Neural cell (in vitro differentiated cells): ENCODE data around the gene FGF5. TPM values are rescaled to one million over a fixed set of nuclear protein-coding genes. Genes with fewer than 3 reads are reported as not detected.

Experiments
- H2AFZ ChIP-seq: fragments of 200-600, 300-800 bp; sonication (generic), shearing (Covaris generic); 2 replicates; pipeline ENCODE4 v1.6.0; 2014; ENCODE audit warnings: low read depth, mild to moderate bottlenecking, antibody characterized with exemption, low read length, moderate library complexity
- H3F3A ChIP-seq: fragments of 200-600 bp; shearing (Covaris generic); 2 replicates; pipeline ENCODE4 v1.6.1; 2016; ENCODE audit warnings: mild to moderate bottlenecking, moderate library complexity, mixed read lengths, antibody characterized with exemption, low read length; ENCODE audit not compliant: insufficient read depth, poor library complexity, severe bottlenecking
- H3K27ac ChIP-seq: fragments of 200-600, 300-800 bp; sonication (generic), shearing (Covaris generic); 2 replicates; pipeline ENCODE4 v1.5.1; 2014; ENCODE audit warnings: mild to moderate bottlenecking, low read length, moderate library complexity
- H3K27me3 ChIP-seq: fragments of 300-800, 200-600 bp; sonication (generic), shearing (Covaris generic); 2 replicates; pipeline ENCODE4 v1.6.0; 2014; ENCODE audit warnings: mild to moderate bottlenecking, low read depth, low read length, moderate library complexity; ENCODE audit not compliant: insufficient read depth
- H3K36me3 ChIP-seq: fragments of 300-800, 200-600 bp; sonication (generic), shearing (Covaris generic); 2 replicates; pipeline ENCODE4 v1.5.1; 2014; ENCODE audit warnings: mild to moderate bottlenecking, antibody characterized with exemption, low read length, moderate library complexity; ENCODE audit not compliant: insufficient read depth
- H3K4me2 ChIP-seq: fragments of 300-800, 200-600 bp; sonication (generic), shearing (Covaris generic); 2 replicates; pipeline ENCODE4 v1.6.0; 2014; ENCODE audit warnings: mild to moderate bottlenecking, low read length
- H3K4me3 ChIP-seq: fragments of 300-800, 200-600 bp; sonication (generic), shearing (Covaris generic); 2 replicates; pipeline ENCODE4 v1.5.1; 2014; ENCODE audit warnings: mild to moderate bottlenecking, low read length, moderate library complexity
- H3K79me2 ChIP-seq: fragments of 200-600 bp; shearing (Covaris generic); replicated peaks from 2 replicates; pipeline ENCODE4 v1.6.0; 2014; ENCODE audit warnings: mild to moderate bottlenecking, low read length, moderate library complexity; ENCODE audit not compliant: insufficient read depth
- H3K9ac ChIP-seq: fragments of 300-800, 200-600 bp; sonication (generic), shearing (Covaris generic); 2 replicates; pipeline ENCODE4 v1.6.1; 2016; ENCODE audit warnings: mild to moderate bottlenecking, low read length, mixed read lengths
- H3K9me2 ChIP-seq: fragments of 200-600 bp; shearing (Covaris generic); 2 replicates; pipeline ENCODE4 v1.6.1; 2016; ENCODE audit warnings: mild to moderate bottlenecking, low read length, mixed read lengths; ENCODE audit not compliant: insufficient read depth
- H3K9me3 ChIP-seq: fragments of 200-600, 300-800 bp; sonication (generic), shearing (Covaris generic); 2 replicates; pipeline ENCODE4 v1.6.1; 2016; ENCODE audit warnings: mild to moderate bottlenecking, mixed run types, low read length, moderate library complexity, mixed read lengths
- H4K20me1 ChIP-seq: fragments of 200-600 bp; shearing (Covaris generic); 2 replicates; pipeline ENCODE4 v1.6.1; 2016; ENCODE audit warnings: mild to moderate bottlenecking, mixed run types; ENCODE audit not compliant: insufficient read depth
- EP300 ChIP-seq: fragments of 450-650 bp; conservative IDR thresholded peaks from 2 replicates; pipeline ENCODE4 v1.6.1; 2014; ENCODE audit warnings: antibody characterized with exemption, mild to moderate bottlenecking, moderate library complexity; ENCODE audit not compliant: poor library complexity, severe bottlenecking
- EZH2 ChIP-seq: fragments of 200-600, 300-800 bp; shearing (Covaris generic), sonication (generic); IDR thresholded peaks from 2 replicates; pipeline ENCODE4 v1.6.1; 2014; ENCODE audit warnings: antibody characterized with exemption, low read length, borderline replicate concordance, mild to moderate bottlenecking; ENCODE audit not compliant: insufficient read depth, poor library complexity, severe bottlenecking
- MXI1 ChIP-seq: fragments of 450-650 bp; conservative IDR thresholded peaks from 2 replicates; pipeline ENCODE4 v1.6.1; 2014; ENCODE audit warnings: antibody characterized with exemption, mild to moderate bottlenecking; ENCODE audit not compliant: poor library complexity, severe bottlenecking
- POLR2AphosphoS5 ChIP-seq: IDR thresholded peaks from 2 replicates; pipeline ENCODE4 v1.6.1; 2012
- RAD21 ChIP-seq: fragments of 450-650 bp; conservative IDR thresholded peaks from 2 replicates; pipeline ENCODE4 v1.6.1; 2014; ENCODE audit warnings: antibody characterized with exemption, mild to moderate bottlenecking, moderate library complexity
- SMC3 ChIP-seq: fragments of 450-650 bp; conservative IDR thresholded peaks from 2 replicates; pipeline ENCODE4 v1.6.1; 2014; ENCODE audit warnings: antibody characterized with exemption, mild to moderate bottlenecking, moderate library complexity; ENCODE audit not compliant: poor library complexity
- TAF1 ChIP-seq: IDR thresholded peaks from 2 replicates; pipeline ENCODE4 v1.6.1; 2012; ENCODE audit warnings: low read depth
- polyA plus RNA-seq: library from polyadenylated mRNA; depleted of rRNA; stranded (reverse); fragments of >200 nt; gene quantifications from 2 replicates; pipeline ENCODE4 v1.2.3, GENCODE V29; 2014
- TF ChIP-seq, protein P1 (sequence below): IDR thresholded peaks from 2 replicates; pipeline ENCODE4 v1.6.1; 2012; ENCODE audit warnings: borderline replicate concordance
- TF ChIP-seq, protein P2 (sequence below): fragments of 450-650 bp; IDR thresholded peaks from 2 replicates; pipeline ENCODE4 v1.5.1; 2014; ENCODE audit warnings: antibody characterized with exemption, mild to moderate bottlenecking, moderate library complexity; ENCODE audit not compliant: poor library complexity, severe bottlenecking

Gene FGF5
- polyA plus RNA-seq, 1 donor from 2014 or later, result 0.26 TPM

DNA sequence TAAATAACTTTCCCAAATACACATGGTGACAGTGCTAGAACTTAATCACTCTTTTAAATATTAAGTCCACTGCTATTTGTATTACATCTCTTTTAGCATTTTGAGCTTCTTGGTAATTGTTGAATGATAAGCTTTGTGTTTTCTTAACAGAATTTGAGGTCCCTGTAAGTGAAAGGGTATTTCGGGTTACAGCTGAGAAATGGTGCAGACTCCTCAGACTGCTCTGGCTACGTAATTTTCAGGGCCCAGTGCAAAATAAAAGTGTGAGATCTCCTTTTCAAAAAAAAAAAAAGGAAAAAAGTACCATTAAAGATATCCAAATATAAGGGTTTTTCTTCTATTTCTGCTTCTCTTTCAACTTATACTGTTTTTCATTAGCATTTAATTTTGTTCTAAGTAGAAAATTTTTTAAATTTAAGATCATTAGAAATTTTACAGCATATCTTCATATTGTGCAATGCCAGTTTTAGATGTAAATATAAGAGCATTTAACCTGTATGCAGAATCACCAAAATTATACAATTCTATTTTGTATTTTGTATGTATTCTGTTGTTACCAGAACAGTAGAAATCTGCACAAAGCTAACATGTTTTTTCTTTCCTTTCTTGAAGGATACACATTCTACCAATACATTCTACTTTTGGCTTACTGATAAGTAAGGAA, 33.6 kb upstream of the FGF5 start:
- H3K27me3 ChIP-seq, result no peaks in the 10 kb centered on the region
- H3K4me2 ChIP-seq, result no peak overlapping the region
- H3F3A ChIP-seq, result no peaks in the 10 kb centered on the region
- H3K9me2 ChIP-seq, result no peaks in the 10 kb centered on the region
- H2AFZ ChIP-seq, result no peak overlapping the region
- no peak overlapping the region for H3K27ac ChIP-seq
- H3K79me2 ChIP-seq, result no peaks in the 10 kb centered on the region
- H3K9me3 ChIP-seq, result no peaks in the 10 kb centered on the region
- H4K20me1 ChIP-seq, result no peaks in the 10 kb centered on the region
- TF ChIP-seq SMC3, result no peak
- no peak overlapping the region for H3K4me3 ChIP-seq
- no peaks in the 10 kb centered on the region for H3K36me3 ChIP-seq
- no peak overlapping the region for H3K9ac ChIP-seq

DNA sequence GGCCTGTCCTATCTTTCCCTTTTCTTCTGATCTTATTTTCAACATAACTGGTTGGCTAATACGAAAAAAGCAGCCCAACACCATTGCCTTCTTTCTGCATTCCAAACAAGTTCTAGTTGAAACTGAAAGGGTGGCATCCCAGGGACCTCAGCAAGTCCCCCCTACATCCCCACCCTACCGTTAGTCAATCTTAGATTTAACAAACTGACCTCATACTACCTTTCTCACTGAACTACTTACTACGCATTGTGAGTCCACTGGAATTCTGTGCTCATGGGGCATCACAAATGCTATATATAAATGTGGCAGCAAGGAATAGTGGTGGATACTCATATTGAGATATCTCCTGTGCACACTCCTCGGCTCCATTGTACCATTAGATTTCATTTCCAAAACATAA, 33.1 kb upstream of the FGF5 start:
- Histone ChIP-seq H3K4me3 (no peak overlapping the region), H3K79me2 (no peaks in the 10 kb centered on the region), H3F3A (no peaks in the 10 kb centered on the region), H3K27ac (no peak overlapping the region), H3K4me2 (no peak overlapping the region), H3K9ac (no peak overlapping the region), H3K36me3 (no peaks in the 10 kb centered on the region), H3K9me3 (no peaks in the 10 kb centered on the region), H2AFZ (no peak overlapping the region), H4K20me1 (no peaks in the 10 kb centered on the region), H3K9me2 (no peaks in the 10 kb centered on the region), H3K27me3 (no peaks in the 10 kb centered on the region)
- TF ChIP-seq POLR2AphosphoS5 (no peak), RAD21 (no peak), EP300 (no peak), TAF1 (no peak), EZH2 (no peak)
- TF ChIP-seq, protein P1, sequence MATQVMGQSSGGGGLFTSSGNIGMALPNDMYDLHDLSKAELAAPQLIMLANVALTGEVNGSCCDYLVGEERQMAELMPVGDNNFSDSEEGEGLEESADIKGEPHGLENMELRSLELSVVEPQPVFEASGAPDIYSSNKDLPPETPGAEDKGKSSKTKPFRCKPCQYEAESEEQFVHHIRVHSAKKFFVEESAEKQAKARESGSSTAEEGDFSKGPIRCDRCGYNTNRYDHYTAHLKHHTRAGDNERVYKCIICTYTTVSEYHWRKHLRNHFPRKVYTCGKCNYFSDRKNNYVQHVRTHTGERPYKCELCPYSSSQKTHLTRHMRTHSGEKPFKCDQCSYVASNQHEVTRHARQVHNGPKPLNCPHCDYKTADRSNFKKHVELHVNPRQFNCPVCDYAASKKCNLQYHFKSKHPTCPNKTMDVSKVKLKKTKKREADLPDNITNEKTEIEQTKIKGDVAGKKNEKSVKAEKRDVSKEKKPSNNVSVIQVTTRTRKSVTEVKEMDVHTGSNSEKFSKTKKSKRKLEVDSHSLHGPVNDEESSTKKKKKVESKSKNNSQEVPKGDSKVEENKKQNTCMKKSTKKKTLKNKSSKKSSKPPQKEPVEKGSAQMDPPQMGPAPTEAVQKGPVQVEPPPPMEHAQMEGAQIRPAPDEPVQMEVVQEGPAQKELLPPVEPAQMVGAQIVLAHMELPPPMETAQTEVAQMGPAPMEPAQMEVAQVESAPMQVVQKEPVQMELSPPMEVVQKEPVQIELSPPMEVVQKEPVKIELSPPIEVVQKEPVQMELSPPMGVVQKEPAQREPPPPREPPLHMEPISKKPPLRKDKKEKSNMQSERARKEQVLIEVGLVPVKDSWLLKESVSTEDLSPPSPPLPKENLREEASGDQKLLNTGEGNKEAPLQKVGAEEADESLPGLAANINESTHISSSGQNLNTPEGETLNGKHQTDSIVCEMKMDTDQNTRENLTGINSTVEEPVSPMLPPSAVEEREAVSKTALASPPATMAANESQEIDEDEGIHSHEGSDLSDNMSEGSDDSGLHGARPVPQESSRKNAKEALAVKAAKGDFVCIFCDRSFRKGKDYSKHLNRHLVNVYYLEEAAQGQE, result no peak

DNA sequence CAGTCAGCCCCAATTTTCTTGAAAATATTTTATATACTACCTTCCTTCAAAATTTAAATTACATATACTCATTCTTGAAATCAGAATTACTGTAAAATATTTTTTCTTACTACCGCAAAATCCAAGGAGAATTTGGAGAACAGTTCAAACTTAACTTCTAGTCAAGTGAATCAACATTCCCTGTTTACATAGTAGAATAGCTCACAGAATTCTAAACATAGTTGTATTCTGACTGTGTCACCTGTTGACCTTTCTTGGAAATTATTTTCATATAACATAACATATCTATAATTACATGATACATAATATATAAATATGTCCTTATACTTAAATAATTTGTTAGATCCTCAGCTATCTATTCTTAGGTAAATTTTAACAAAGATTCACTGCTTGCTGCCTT, 31.0 kb upstream of the FGF5 start:
- H3K4me2 ChIP-seq, result no peak overlapping the region
- no peak overlapping the region for H3K27ac ChIP-seq
- no peaks in the 10 kb centered on the region for H3K9me2 ChIP-seq
- H2AFZ ChIP-seq, result no peak overlapping the region
- H3K27me3 ChIP-seq, result peaks cover 3% of the 10 kb centered on the region
- TF ChIP-seq EP300 (no peak), EZH2 (no peak), MXI1 (no peak), TAF1 (no peak), SMC3 (no peak), RAD21 (no peak), POLR2AphosphoS5 (no peak)
- TF ChIP-seq, protein P2, sequence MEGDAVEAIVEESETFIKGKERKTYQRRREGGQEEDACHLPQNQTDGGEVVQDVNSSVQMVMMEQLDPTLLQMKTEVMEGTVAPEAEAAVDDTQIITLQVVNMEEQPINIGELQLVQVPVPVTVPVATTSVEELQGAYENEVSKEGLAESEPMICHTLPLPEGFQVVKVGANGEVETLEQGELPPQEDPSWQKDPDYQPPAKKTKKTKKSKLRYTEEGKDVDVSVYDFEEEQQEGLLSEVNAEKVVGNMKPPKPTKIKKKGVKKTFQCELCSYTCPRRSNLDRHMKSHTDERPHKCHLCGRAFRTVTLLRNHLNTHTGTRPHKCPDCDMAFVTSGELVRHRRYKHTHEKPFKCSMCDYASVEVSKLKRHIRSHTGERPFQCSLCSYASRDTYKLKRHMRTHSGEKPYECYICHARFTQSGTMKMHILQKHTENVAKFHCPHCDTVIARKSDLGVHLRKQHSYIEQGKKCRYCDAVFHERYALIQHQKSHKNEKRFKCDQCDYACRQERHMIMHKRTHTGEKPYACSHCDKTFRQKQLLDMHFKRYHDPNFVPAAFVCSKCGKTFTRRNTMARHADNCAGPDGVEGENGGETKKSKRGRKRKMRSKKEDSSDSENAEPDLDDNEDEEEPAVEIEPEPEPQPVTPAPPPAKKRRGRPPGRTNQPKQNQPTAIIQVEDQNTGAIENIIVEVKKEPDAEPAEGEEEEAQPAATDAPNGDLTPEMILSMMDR, result no peak
- TF ChIP-seq, protein P1, result no peak
- no peak overlapping the region for H3K4me3 ChIP-seq
- no peak overlapping the region for H3K9ac ChIP-seq
- no peaks in the 10 kb centered on the region for H3K79me2 ChIP-seq
- no peaks in the 10 kb centered on the region for H3F3A ChIP-seq
- no peaks in the 10 kb centered on the region for H3K9me3 ChIP-seq
- no peaks in the 10 kb centered on the region for H3K36me3 ChIP-seq
- H4K20me1 ChIP-seq, result no peaks in the 10 kb centered on the region
